GM19099 (cell line): ENCODE data around the gene RALGPS1.

Experiments used
- POLR2A ChIP-seq: IDR thresholded peaks from 3 replicates; pipeline ENCODE4 v1.6.1; 2011; ENCODE audit warnings: low read depth; ENCODE audit not compliant: insufficient read length; ENCODE audit errors: extremely low read depth

The RALGPS1 gene, protein sequence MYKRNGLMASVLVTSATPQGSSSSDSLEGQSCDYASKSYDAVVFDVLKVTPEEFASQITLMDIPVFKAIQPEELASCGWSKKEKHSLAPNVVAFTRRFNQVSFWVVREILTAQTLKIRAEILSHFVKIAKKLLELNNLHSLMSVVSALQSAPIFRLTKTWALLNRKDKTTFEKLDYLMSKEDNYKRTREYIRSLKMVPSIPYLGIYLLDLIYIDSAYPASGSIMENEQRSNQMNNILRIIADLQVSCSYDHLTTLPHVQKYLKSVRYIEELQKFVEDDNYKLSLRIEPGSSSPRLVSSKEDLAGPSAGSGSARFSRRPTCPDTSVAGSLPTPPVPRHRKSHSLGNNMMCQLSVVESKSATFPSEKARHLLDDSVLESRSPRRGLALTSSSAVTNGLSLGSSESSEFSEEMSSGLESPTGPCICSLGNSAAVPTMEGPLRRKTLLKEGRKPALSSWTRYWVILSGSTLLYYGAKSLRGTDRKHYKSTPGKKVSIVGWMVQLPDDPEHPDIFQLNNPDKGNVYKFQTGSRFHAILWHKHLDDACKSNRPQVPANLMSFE

DNA sequence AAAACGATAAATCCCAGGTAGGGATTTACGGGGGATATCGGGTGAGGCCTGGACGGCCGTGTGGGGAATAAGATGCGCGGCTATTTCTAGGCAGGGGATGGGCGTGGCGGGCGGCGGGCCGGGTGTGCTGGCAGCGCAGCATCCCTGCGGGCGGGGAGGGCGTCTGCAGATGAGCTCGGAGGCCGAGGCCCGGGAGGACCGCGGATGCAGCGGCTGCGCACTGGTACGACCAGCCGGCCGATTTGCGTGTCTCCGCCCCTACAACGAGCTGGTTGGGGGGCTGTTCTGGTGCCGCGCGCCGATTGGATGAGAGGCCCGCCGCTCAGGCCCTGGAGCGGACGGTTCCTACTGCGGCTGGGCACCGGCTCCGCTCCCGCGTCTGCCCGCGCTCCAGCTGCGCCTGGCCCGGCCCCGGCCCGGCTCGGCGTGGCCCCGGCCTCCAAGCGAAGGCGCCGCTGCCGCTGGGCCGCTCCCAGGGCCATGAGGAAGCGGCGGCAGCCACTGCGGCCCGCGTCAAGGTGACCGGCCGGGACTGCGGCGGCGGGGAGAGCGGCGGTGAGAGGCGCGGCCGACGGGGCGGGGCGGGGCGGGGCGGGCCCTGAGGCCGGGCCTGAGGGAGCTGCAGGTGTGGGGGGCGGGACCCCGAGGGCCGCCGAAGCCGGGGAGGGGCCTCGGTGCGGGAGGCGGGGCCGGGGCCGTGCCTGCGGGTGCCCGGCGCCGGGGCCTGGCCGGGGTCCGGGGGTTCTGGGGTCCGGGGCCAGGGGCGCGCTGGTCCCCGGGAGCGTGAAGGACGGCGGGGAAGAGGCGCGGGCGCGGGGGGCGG lies at the start of gene RALGPS1:
TSS of gene RALGPS1 (plus strand) at position 325 of the 823 bp plus-strand sequence. CDS start 47,508 bp downstream, outside the sequence.
- peak; percentile 52 for TF ChIP-seq POLR2A

DNA sequence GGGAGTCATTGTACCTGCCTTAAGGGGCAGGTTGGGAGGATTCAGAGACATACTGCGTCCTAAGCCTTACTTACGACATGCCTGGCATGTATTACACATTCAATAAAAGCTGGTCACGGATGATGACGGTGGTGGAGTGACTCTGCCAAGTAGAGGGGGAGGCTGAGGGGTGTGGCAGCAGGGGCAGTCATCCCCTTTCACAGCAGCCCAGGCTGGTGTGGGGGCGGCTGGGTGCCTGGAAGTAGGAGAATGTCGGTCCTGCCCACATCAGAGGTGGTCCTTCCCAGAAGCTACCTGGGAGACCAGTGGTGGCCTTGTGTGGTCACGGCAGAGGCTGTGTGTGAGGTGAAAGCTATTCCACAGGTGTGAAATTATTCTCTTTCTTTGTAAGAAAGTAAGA lies 45.2 kb upstream of the RALGPS1 start:
- no peak for TF ChIP-seq POLR2A

DNA sequence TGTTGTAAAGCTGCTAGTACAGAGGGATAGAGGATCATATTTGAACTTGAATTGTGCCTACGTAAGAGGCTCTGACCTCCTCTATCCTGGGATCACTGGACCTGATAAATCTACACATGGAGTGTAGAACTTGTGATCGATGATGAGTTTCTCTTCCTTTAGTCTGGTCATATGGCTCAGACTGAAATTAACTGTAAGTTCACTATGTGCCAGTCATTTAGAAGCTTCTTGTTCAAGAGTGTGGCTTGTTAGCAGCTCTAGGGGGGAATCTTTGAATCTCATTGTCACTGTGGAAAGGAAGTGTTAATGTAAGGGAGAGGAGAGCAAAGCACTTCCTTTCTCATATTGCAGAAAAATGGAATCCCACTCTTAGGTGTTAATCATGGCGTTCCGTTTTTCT lies 42.1 kb upstream of the RALGPS1 start:
- no peak for TF ChIP-seq POLR2A

DNA sequence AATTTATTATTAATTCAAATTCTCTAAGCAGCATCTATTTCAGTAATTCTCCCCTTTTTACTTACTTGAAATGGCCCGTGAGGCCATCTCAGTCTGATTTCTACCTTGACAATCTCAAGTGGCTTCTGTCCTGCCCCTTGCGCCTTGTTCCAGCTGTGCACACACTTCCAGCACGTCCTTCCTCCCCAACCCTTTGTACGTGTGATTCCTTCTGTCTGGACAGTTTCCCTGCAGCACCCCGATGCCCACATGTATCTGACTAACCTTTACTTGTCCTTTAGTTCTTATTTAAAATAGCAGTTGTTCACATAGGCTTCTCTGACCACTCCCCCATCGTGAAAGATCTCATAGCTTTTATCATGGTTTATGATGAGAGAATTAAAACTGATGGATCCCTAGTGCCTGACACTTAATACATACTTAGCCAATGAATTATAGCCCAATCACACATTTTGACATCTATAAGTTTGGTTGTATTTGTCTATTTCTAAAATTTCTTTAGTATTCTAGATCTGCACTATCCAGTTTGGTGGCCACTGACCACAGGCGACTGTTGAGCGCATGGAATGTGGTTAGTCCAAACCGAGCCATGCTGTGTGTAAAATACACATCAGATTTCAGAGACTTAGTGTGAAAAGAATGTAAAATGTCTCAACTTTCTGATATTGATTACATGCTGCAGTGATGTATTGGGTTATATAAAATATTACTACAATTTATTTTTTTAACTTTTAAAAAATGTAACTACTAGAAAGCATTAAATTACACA lies 39.9 kb upstream of the RALGPS1 start:
- TF ChIP-seq POLR2A: no peak

DNA sequence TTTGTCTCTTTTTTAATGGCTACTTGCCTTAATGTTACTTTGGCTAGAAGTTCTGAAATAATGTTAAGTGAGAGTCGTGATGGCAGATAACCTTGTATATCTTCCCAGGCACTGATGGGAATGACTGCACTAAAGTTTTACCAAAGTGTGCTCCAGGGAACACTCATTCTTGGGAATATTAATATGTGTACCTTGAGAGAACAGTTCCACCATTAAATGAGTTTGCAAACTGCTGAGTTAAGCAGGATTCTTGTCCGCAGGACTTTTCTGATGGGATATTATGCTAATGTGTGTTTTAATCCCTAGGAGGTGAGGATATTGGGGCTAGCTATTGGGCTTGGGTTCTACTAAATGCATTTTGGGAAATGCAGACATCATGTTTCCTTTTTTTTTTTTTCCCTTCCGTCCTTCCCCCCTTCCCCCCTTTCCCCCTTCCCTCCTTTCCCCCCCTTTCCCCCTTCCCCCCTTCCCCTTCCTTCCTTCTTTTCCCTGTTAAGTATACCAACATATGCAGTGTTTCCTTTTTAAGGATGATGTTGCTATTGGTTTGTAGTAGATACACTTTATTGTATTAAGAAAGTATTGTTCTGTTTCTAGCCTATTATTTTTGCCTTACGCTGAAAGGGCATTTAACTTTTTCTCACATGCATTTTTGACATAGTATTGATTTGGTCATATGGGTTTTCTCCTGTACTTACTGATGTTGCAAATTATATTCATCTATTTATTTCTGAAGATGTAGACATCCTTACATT lies 38.6 kb upstream of the RALGPS1 start:
- TF ChIP-seq POLR2A: no peak

DNA sequence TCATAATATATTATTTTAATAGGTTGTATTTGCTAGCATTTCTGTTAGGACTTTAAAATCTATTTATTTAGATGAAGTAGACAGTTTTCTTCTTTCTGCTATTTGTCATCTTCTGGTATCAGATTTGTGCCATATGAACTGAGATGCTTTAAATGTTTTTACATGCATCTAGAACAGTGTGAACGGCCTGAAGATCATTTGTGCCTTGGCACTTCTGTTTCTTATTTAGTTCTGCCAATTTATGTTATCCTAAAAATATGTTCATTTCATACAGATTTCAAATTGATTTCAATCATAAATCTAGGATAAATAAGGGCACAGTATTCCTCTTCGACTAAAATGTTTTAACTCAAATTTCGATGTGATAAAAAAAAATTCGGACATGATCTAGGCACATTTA lies 38.1 kb upstream of the RALGPS1 start:
- TF ChIP-seq POLR2A: no peak

DNA sequence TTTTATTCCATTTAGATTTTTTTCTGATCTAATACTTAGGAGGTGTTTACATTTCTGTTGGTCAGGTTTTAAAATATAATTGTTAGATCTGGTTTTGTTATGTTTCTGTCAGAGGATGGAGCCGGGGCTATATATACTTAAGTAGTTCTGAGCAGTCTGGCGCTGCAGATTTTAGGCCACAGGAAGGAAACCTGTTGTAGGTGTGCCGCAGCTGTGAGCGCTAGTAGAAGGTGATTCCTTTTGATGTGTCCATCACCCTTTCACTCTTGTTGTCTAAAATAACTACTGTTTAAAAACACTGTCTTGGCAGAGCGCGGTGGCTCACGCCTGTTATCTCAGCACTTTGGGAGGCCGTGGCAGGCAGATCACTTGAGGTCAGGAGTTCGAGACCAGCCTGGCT lies 37.2 kb upstream of the RALGPS1 start:
- no peak for TF ChIP-seq POLR2A

DNA sequence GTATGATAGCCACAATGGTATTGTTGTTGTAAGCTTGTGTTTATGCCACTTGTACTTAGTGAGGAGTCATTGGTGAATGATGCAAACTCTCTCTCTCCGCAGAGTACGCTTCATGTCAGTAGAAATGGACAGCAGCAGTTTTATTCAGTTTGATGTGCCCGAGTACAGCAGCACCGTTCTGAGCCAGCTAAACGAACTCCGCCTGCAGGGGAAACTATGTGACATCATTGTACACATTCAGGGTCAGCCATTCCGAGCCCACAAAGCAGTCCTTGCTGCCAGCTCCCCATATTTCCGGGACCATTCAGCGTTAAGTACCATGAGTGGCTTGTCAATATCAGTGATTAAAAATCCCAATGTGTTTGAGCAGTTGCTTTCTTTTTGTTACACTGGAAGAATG lies 35.3 kb upstream of the RALGPS1 start:
- no peak for TF ChIP-seq POLR2A

DNA sequence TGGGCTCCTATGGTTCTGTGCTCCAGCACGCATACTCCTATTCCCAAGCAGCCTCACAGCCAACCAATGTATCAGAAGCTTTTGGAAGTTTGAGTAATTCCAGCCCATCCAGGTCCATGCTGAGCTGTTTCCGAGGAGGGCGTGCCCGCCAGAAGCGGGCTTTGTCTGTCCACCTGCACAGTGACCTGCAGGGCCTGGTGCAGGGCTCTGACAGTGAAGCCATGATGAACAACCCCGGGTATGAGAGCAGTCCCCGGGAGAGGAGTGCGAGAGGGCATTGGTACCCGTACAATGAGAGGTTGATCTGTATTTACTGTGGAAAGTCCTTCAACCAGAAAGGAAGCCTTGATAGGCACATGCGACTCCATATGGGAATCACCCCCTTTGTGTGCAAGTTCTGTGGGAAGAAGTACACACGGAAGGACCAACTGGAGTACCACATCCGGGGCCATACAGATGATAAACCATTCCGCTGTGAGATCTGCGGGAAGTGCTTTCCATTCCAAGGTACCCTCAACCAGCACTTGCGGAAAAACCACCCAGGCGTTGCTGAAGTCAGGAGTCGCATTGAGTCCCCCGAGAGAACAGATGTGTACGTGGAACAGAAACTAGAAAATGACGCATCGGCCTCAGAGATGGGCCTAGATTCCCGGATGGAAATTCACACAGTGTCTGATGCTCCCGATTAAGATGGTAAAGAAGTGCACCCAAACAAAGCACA lies 34.2 kb upstream of the RALGPS1 start:
- TF ChIP-seq POLR2A: no peak

DNA sequence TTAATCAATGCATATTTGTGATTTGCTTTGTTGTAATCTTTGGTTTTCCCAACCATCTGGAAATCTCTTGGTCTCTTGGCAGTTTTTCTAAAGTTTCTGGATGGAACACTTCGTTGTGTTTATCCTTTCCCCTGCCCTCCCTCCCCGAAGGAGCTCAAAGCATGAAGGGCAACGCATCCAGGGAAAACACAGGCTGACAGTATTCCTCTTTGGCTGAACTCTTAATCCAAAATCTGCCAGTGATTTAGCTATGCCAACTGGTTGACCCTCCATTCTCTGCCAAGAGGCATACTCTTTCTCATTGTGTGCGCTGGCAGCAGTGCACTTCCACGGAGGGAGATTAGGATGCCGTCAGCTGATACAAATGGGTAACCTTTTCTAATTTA lies 33.6 kb upstream of the RALGPS1 start:
- TF ChIP-seq POLR2A: no peak

DNA sequence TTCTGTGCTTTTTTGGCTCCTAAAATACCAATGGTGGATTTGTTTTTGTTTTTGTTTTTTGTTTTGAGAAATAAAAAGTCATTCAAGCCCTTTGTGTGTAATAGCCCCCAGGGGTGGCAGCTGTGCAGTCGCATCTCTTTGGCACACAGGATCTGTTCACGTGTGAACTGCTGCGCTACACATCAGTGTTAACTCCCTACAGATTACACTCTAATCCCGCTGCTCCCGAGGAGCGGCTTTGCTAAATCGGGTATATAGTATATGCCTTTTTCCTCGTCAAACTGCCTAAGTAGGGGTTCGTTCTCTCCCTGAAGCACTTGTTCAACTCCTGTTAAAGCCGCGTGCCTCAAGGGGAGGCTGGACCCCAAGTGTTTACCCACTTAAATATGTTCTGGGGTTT lies 31.8 kb upstream of the RALGPS1 start:
- no peak for TF ChIP-seq POLR2A

DNA sequence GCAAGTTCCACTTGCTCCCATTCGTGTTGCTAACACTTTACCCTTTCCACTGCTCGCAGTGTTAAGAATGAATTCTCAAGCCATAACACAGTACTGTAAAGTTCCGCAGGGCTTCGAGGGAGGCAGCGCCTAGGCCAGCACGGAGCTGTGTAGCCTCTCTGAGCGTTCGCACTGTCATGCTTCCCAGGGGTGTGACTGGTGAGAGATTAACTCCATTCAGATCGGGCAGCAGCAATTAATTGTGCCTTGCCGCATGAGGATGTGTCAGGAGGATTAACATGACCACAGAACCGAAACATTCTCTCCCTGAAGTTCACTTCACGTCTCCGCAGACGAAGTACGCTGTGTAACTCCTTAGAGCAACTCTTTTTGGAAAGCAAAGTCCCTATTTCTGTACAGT lies 30.9 kb upstream of the RALGPS1 start:
- no peak for TF ChIP-seq POLR2A

DNA sequence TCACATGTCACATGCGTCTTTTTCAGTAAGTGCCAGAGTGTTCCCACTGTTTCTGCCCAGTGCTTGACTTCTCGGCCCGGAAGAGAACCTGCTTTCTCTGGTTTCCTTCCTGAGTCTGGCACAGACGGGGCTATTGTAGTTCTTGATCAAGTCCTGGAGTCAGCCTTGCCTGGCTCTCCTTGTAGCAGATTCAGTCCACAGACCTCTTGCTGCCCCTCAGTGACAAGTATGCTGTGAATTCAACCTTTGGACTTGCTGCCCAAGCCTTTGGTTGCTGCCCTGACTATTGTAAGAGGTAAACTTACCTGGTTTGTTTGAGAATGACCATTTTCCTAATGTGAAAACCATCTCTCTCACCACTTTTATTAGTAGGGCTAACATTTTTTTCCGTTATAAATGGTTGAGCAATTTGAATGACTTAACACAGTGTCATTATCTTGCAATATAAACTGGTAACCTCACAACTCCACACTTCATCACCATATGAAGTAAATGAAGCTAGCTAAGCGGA lies 29.4 kb upstream of the RALGPS1 start:
- TF ChIP-seq POLR2A: no peak
